NCI-H2081 (cell line): ENCODE results near the gene HS3ST3A1.
"Not testable (repeated sequence)": the region's sequence is repeated elsewhere in the genome, so short reads cannot be mapped to it uniquely, and the experiment has no call there.

Experiments used
- DNase-seq, 2 experiments: peaks; one replicate each; lab custom pipeline; 2025; lab: John Stamatoyannopoulos, UW

Gene HS3ST3A1

GRCh38 chr17:13575922-13576419, 25.8 kb downstream of the HS3ST3A1 start:
- DNase-seq, result no peak

- DNase-seq, result no peak
Observed at GRCh38 chr17:13575466-13575865, 26.3 kb downstream of the HS3ST3A1 start.

DNA sequence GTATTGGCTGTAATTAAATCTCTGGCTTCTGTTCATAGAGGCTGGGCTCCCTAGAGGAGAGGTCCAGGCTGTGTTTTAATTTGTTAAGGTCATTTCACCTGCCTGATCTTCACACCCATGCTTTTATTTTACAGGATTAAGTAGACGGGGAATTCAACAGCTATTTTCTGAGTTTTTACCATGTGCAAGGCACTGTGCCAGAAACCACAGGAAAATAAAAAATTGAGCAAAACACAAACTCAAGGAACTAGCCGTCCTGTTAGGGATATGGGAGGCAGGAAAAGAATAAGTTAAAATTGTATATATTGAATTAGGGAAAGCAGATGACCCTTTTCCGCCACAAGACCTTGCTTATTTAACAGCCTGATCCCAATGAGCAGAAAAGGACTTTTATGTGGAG, 29.1 kb downstream of the HS3ST3A1 start:
- DNase-seq, result no peak

DNA sequence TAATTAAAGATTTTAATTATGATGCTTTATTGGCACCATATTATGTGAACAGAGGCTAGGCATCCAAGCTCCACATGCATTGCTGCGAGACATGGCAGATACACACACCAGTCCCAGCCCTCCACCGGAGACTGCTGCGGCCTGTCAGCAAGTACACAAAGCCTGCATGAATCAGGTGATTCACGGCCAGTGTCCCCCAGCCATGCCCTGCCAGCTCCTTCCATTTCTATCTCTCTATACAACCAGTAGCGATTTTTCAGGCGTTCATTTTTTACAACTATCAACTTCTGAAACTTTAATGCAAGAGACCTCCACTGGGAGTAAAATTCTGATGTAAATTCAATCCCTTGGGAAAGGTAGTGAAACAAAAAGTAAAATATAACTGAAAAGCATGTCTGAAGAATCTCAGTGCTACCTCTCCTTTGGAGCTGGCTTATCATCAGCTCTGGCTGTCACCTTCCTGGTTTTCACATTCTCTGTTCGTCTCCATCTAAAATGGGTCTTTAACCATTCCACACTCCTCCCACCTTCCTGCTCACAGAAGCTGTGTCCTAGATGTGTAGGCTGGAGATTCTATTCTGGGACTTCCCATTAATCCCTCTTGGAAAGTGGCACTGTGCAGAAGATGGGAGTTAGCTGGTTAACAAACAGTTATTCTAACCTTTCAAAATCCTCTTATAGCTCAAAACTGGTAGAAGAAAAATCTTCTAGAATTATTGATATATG, 32.2 kb downstream of the HS3ST3A1 start:
- DNase-seq, result no peak

- DNase-seq, result no peak
Observed at GRCh38 chr17:13568582-13569397, 32.9 kb downstream of the HS3ST3A1 start.

GRCh38 chr17:13563866-13564265, 37.9 kb downstream of the HS3ST3A1 start:
- DNase-seq, result no peak

- no peak for DNase-seq
Observed at GRCh38 chr17:13562271-13562800, 39.4 kb downstream of the HS3ST3A1 start.

DNA sequence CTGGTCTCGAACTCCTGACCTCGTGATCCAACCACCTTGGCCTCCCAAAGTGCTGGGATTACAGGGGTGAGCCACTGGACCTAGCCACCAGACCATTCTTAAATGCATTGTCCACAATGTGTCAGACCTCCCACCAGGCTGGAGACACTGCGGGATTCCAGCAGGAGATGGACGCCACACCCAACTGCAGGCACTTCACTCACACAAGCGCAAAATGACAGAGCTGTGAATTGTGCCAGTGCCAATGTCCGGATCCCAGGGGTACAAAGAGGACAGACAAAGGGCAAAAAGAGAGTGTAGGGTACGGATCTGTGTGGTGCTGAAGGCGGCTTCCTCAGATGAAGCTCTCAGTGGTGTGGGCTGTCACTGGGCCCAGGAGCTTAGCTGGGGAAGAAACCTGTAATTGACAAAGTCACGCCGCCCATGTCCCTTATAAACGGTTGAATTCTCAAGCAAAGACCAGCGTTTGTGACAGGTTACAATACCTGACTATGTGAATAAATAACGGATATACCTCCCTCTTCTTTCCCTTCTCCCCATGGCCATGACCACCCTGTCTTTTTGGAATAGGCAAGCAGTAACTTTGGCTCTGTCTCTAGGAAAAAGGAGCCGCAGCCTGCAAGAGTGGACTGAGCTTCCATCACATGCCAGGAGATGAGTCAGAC, 40.0 kb downstream of the HS3ST3A1 start:
- DNase-seq, result no peak

- no peak for DNase-seq
Observed at GRCh38 chr17:13560935-13561334, 40.8 kb downstream of the HS3ST3A1 start.

DNA sequence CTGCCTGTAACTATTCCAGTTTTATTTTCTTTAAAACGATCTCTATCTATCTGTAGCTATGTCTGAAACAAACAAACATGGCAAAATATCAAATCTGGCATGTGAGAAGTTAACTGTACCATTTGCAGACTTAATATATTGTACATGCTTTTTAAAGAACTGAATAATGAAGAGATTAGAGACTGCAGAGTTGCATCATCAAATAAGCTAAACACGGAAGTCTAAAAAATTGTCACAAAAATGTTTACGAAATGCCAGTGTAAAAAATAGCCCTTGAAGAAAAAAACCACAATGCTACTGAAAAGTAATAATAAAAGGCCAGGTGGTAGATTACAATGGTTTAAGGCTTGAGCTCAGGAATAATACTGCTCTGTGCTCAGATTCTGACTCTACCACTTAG, 43.1 kb downstream of the HS3ST3A1 start:
- no peak for DNase-seq

DNA sequence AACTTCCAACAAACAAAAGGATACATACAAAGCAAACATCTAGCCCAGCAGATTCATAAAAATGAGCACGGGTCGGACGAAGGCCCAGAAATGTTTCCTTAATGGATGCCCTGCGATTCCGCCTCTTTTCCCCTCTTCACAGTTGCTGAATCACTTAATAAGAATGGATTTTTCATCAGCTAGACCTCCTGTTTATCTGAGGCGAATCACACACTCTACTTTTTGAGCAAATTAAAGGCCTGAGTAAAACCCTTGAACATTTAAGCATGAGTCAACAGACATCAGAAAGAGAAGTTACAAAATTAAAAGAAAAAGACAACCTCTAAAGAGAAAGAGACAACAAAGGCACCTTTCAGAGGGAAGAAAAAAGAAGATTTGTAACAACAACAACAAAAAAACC, 44.7 kb downstream of the HS3ST3A1 start:
- no peak for DNase-seq

DNA sequence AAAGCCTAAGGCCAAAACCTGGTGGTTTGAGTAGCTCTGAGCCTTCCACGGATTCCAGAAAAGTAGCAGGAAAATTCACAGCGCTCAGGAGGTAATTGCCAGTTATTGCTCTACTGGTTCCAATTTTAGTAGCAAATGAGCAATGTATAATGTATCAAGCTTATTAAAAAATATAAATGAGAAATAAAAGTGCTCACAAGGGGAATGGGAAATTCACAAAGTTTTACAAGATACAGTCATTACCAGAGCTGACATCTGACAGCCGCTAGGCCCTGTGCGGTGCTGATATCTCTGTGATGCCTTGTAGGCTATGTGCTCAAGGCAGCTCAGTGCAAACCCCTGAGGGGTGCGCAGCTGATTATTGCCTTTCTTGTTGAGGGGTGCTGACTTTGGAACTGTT, 47.5 kb downstream of the HS3ST3A1 start:
- DNase-seq, result no peak

DNA sequence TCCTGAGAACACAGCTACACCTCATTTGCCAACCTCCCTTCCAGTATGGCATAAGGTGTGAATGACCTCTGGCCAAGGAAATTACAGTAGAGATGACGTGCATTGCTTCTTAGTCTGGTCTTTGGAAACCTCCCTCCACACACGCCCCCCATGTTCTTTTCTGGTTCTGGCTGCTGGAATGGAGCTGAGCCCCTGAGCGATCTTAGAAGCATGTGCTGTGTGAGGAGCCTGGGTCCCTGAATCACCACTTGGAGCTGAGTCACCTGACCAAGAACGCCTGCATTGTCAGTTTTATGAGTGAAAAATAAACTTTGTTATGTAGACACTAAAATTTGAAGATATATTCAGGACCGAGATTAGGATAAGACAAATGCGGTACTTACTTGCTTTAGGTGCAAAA, 51.4 kb downstream of the HS3ST3A1 start:
- no peak for DNase-seq

GRCh38 chr17:13548576-13548975, 53.2 kb downstream of the HS3ST3A1 start:
- not testable (repeated sequence) for DNase-seq

- DNase-seq, result no peak
Observed at GRCh38 chr17:13546851-13547250, 54.9 kb downstream of the HS3ST3A1 start.

DNA sequence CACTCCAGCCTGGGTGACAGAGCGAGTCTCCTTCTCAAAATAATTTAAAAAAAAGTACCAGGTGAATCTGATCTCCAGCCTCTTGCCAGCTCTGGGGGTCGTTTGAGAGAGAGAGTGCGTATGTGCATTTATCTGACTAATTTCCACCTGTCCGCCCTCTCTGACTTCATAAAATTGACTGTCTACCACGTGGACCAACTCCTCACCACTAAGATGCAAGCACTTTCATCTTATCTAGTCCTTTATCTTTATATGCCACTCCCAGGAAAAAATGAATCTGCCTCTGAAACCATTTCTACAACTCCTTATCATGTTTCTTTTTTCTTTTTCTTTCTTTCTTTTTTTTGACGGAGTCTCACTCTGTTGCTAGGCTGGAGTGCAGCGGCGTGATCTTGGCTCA, 55.8 kb downstream of the HS3ST3A1 start:
- no peak for DNase-seq

- no peak for DNase-seq
Observed at GRCh38 chr17:13544765-13545164, 57.0 kb downstream of the HS3ST3A1 start.

GRCh38 chr17:13544292-13544691, 57.4 kb downstream of the HS3ST3A1 start:
- no peak for DNase-seq

DNA sequence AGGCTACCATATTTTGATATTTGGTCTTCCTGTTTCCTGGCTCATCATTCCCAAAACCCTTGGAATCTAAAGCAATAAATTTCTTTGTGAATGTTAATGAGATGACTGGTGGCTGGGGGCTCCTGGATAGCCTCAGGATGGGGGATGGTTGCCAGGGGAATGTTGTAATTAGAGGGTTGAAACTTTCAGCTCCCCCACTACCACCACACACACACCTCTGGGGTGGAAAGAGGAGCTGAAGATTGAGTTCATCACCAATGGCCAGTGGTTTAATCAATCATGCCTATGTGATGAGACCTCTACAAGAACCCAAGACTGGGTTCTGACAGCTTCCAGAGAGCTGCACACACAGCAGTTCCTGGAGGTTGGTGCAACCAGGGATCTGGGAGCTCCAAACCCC, 59.1 kb downstream of the HS3ST3A1 start:
- DNase-seq, result no peak

DNA sequence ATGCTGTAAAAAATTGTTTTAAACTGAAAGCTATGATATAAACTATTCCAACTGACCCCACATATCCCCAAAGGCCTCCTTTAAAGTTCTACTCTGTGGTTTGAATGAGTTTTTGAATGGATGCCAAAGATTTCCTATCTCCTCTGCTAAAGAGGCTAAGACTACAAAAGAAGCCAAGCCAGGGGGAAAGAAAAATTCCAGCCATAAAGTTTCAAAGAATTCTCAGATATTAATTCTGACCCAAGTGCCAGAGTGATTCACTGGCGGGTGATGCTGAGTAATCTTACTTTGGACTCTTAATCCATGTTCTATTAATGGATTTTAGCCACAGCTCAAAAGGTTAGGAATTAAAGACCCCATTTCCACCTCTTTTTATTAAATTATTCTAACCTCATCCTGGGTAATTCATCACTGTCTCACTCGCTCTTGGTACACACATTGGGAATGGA, 60.7 kb downstream of the HS3ST3A1 start:
- no peak for DNase-seq

DNA sequence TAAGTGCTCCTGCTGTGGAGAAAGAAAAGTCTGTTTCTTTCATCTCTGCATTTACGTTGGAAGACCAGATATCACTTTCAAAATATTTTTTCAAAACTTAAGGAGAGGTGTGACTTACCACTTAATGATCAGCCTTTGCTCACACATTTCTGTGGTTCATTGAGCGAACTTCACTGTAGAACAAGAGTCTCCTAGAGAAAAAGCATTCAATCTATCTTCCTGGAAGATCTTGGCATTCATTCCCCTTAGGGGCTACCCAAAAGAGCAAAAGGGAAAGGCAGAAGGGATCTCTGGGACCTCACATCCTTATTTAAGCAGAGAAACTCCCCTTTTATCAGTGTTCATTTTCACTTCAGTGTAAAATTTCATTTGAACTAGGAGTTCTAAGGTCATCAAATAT, 61.2 kb downstream of the HS3ST3A1 start:
- DNase-seq, result no peak

GRCh38 chr17:13539421-13539820, 62.3 kb downstream of the HS3ST3A1 start:
- DNase-seq, result no peak
